HG03060 (cell line): Measurements from ENCODE around the gene ACSF3.

ENCODE experiments used
- ATAC-seq: cut with Tn5 transposase; IDR thresholded peaks from one replicate; pipeline ENCODE4 v1.9.1; 2021; ENCODE audit warnings: low read depth, moderate number of reproducible peaks; ENCODE audit not compliant: unreplicated experiment

ACSF3 gene

GRCh38 chr16:89170346-89171215, 76.9 kb downstream of the ACSF3 start:
- ATAC-seq: no peak

DNA sequence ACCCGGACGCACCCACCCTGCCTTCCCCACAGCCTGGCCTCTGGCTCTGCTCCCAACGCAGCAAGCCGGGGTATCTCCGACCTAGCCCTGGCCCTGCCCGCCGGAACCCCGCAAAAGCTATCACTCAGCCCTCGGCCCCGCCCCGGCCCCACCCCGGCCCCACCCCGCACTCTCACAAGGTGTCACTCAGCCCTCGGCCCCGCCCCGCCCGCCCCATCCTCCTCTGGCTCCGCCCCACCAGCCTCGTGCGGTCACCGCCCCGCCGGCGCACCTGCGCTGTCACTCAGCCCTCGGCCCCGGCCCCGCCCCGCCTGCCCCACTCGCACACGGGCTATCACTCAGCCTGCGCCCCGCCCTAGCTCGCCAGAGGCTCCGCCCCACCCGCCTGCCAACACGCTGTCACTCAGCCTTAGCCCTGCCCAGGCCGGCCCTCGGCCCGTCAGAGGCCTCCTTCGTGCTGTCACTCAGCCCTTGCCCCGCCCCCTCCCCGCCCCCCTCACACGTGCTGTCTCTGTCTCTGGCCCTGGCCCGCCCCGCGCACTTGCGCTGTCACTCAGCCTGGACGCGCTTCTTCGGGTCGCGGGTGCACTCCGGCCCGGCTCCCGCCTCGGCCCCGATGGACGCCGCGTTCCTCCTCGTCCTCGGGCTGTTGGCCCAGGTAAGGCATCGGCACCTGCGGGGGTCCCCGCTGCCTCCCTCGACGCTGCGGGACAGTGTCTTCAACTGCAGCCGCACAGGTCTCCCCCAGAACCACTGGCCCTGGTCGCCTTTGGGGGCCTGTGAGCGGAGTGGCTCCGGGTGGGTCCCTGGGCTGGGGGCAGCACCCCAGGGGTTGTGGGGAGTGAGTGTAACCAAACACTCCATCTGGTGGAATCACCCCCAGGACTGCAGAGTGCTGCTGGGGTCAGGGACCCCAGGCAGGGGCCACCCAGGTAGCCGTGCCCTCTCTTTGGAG, 77.8 kb downstream of the ACSF3 start, which contains the start of gene CDH15:
Gene CDH15 (plus strand): TSS at position 533 of the 955 bp plus-strand sequence. CDS start 84 bp downstream, at position 617.
- peak; percentile 48 for ATAC-seq

DNA sequence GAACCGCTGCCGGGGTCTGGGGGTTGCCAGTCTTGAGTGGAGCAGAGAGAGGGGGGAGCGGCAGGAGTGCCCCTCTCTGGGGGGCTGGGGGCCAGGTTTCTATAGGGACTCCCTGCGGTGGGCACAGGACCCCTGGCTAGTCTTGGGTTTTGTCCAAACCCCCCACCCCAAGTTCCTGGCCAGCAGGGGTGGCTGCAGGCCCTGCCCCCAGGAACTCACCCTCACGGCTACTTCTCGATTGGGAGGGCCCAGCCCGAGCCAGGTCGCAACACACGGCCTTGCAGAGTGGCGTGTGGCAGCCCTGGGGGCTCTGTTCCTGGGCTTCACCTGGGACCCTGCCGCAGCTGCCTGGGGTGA, 78.5 kb downstream of the ACSF3 start:
- no peak for ATAC-seq

GRCh38 chr16:89172528-89173173, 79.0 kb downstream of the ACSF3 start:
- ATAC-seq: no peak

- no peak for ATAC-seq
Observed at GRCh38 chr16:89173174-89173921, 79.7 kb downstream of the ACSF3 start.

GRCh38 chr16:89174055-89174827, 80.6 kb downstream of the ACSF3 start:
- ATAC-seq: no peak

- ATAC-seq: no peak
Observed at GRCh38 chr16:89174877-89175276, 81.2 kb downstream of the ACSF3 start.

GRCh38 chr16:89175280-89176146, 81.9 kb downstream of the ACSF3 start:
- ATAC-seq: no peak

DNA sequence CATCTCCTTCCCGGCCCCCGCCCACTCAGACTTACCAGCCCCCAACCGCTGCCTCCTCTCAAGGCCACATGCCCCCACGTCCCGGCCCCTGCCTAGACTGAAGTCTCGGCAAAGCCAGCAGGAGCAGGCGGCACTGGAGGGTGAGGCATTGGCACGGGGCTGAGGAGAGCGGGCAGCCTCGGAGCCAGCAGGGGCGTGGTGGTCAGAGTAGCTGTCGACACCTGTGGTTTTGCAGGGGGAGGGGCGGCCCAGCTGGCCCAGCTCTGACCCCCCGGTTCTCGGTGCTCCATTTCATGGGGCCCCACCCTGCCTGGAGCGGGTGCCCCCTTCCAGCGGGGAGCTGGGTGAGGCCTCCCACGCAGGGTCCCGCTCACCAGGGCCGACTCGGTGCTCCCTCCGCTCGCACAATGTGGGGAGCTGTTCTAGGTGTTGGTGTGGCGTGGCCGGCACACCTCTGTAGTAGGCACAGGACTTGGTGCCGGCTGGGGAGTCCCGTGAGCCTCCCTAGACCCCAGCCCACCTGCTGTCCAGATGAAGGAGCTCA, 82.6 kb downstream of the ACSF3 start:
- ATAC-seq: no peak

DNA sequence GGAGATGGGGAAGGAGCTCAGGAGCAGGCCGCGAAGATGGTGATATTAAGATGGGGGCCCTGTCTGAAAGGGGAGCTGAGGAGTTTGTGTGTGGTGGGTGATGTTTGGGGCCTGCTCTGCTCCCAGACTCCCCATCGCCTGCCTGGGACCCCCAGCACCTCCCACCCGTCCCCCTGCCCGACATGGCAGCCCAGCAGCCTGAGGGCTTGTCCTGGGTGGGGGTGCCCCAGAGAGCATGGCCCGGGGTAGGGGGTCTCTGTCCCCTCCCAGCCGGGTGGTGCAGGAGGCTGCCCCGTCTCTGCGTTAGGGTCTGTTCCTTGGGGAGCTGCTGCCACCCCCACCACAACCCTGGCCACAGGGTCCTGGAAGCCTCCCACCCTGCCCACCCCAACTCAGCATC, 83.1 kb downstream of the ACSF3 start:
- no peak for ATAC-seq

GRCh38 chr16:89177501-89177900, 83.8 kb downstream of the ACSF3 start:
- no peak for ATAC-seq

DNA sequence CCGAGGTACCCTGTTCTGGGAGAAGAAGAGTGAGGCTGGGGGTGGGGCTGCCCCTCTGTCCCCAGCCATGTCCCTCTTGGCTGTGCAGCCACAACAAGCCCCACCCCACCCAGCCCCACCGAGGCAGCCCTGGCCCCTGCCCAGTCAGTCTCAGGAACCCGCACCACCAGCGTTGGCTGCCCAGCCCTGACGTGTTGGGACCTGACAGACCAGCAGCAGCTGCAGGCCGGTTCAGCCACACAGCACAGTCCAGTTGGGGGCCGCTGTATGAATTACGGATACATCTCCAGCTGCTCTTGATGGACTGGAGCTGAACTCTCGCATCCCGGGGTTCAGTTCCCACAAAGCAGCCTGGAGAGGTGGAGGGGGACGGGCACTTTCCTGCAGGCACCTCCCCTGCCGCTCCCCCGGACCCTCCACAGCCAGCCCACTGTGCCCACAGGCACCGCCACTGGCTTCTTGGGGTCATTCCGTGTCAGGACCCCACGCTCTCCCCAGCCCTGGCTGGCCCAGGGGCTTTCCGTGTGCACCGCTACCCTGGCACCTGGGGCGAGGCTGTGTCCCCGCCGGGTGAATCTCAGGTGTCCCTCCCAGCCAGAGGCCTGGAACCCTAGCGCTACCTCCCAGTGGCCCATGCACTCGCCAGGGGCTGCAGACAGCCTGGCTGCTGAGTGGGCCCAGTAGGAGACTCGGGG, 84.9 kb downstream of the ACSF3 start:
- ATAC-seq: no peak

DNA sequence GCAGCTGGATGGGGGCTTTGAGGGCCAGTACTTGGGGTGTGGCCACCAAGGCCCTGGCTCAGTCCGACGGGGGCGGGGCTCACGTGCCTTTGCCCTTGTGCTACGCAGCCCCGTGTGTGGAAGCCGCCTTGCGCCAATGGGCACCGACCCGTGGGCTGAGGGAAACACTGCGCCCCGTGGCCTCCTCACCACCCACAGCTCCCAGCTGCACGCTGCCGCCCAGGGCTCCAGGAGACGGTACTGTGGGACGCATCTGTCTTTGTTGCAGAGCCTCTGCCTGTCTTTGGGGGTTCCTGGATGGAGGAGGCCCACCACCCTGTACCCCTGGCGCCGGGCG, 85.5 kb downstream of the ACSF3 start:
- no peak for ATAC-seq

DNA sequence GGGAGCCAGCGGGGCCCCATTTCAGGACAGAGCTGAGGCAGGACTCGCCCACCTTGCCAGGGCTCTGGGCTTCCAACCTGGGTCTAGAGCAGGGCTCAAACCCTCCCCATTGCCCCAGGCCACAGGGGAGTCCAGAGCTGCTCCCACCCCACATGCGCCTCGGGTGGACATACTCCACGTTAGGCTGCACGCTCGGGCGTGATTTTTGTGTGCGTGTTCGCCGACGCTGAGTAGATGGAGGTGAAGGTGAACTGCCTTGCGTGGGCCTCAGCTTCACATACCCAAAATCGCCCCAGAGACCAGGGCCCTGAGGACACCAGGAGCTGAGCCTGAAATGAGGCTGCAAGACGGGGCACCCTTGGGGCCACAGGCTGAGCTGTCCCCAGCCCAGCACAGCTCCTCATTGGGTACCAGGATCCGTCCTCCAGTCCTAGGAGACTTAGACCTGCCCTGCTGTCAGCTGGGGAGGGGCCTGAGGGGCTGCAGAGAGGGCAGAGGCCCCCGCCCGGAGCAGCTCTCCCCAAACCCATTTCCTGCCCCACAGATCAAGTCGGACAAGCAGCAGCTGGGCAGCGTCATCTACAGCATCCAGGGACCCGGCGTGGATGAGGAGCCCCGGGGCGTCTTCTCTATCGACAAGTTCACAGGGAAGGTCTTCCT, 86.1 kb downstream of the ACSF3 start:
- no peak for ATAC-seq

DNA sequence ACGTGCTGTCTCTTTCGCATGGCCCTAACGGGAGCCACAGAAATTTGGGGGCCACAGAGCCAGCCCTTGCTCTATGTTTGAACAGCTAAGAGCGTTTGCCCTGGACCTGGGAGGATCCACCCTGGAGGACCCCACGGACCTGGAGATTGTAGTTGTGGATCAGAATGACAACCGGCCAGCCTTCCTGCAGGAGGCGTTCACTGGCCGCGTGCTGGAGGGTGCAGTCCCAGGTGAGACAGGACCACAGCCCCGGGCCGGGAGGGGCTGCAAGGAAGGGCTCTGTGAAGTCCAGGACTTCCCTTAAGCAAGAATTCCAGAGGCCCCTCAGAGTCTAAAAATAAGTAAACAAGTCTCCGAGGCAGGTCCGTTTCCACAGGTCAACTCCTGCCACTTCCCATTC, 89.8 kb downstream of the ACSF3 start:
- no peak for ATAC-seq

DNA sequence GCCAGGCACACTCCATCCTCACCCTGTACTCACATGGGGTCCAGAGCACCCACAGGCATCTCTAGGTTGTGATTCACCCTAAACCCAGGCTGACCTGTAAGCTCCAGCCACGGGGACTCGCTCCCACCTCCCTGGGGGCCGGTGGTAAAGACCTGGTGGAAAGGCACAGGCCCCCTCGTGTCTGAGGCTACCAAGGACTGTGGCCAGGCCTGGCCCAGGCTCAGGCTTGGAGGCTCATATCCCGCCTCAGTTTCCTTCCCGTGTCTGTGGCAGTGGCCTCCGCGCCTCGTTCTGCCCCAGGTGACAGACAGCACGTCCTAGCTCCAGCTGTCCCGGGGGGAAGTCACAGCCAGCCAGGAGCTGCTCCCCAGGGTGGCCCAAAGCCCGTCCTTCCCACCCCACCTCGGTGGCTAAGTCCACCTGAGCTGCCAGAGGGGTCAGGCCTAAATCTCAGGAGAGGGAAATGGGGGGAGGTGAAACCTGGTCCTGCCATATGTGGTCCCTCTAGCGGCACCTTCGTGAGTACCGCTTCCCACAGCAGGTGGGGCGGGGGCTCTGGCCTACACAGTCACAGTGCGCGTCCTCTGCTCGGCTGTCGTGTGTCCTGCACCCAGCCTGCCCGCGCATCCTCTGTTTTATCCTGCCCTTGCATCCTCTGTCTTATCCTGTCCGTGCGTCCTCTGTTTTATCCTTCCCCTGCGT, 90.5 kb downstream of the ACSF3 start:
- no peak for ATAC-seq

DNA sequence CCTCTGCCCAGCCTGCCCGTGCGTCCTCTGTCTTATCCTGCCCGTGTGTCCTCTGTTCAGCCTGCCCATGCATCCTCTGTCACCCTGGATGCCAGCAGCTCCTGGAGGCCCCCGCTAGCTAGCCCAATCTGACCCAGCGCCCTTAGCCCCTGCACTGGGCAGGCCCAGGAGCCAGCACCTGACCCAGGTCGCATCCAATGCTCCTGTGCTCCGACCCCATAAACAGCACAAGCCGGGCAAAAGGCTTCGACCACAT, 91.0 kb downstream of the ACSF3 start:
- ATAC-seq: no peak
